MCF 10A (cell line): ENCODE results near the gene ANKIB1. TPM values are rescaled to one million over a fixed set of nuclear protein-coding genes. Genes with fewer than 3 reads are reported as not detected.

Source experiments
- BruUV-seq: library from RNA; stranded (reverse); fragments of 400-500 nt; replicated peaks from 2 replicates; lab custom pipeline; 2021; lab: Mats Ljungman, UMichigan
- CTCF ChIA-PET: fragments of 300-600 bp; sonication (Branson Sonifier 250); formaldehyde crosslinking; extraction: SDS; loops from one replicate; lab custom pipeline; 2021; ENCODE audit warnings: antibody characterized with exemption, inconsistent platforms; lab: Yijun Ruan, JAX
- POLR2A ChIA-PET: fragments of 300-600, 350-650 bp; sonication (Branson Sonifier 250); formaldehyde crosslinking; extraction: SDS; loops from one replicate; lab custom pipeline; 2020; ENCODE audit warnings: antibody characterized with exemption, inconsistent platforms; lab: Yijun Ruan, JAX
- DNase-seq: peaks from one replicate; pipeline ENCODE4 v3.0.0-alpha.2; 2018; ENCODE audit not compliant: unreplicated experiment
- H3K27ac Mint-ChIP-seq: one replicate; pipeline ENCODE4 v1.8.0; 2022; ENCODE audit warnings: mild to moderate bottlenecking, low read depth, mixed read lengths; ENCODE audit not compliant: unreplicated experiment
- H3K27me3 Mint-ChIP-seq: one replicate; pipeline ENCODE4 v1.8.0; 2022; ENCODE audit warnings: mixed read lengths; ENCODE audit not compliant: insufficient read depth, unreplicated experiment
- H3K36me3 Mint-ChIP-seq: one replicate; pipeline ENCODE4 v1.8.0; 2022; ENCODE audit warnings: mild to moderate bottlenecking, moderate library complexity, mixed read lengths; ENCODE audit not compliant: insufficient read depth, unreplicated experiment
- H3K4me1 Mint-ChIP-seq: one replicate; pipeline ENCODE4 v1.8.0; 2022; ENCODE audit warnings: mixed read lengths; ENCODE audit not compliant: insufficient read depth, unreplicated experiment
- H3K4me3 Mint-ChIP-seq: one replicate; pipeline ENCODE4 v1.8.0; 2022; ENCODE audit warnings: mild to moderate bottlenecking, moderate library complexity, mixed read lengths; ENCODE audit not compliant: unreplicated experiment
- H3K9me3 Mint-ChIP-seq: one replicate; pipeline ENCODE4 v1.8.0; 2022; ENCODE audit warnings: mixed read lengths; ENCODE audit not compliant: unreplicated experiment
- CTCF ChIP-seq: fragments of 200-600 bp; IDR thresholded peaks from one replicate; pipeline ENCODE4 v1.8.0; 2022; ENCODE audit warnings: antibody characterized with exemption, mild to moderate bottlenecking; ENCODE audit not compliant: unreplicated experiment
- intact Hi-C: fragments of 100-400 bp; cut with micrococcal nuclease; formaldehyde crosslinking; loops from 2 replicates; pipeline ENCODE4 v1.14.1; 2022
- microRNA-seq: library from miRNA; unstranded; fragments of <30 nt; microRNA quantifications from one replicate; pipeline ENCODE4 v1.2.0, GENCODE V29; 2022
- total RNA-seq: library from RNA; stranded (reverse); gene quantifications from 2 replicates; pipeline ENCODE4 v1.2.3, GENCODE V29; 2022

ANKIB1 gene
- total RNA-seq, 1 experiment from 2014 or later = 33.0 TPM

- no peaks in the 10 kb centered on the region for H3K27me3 Mint-ChIP-seq
- ChIA-PET CTCF (interaction anchor here (0.5 to 3.5 kb wide), 34 partner anchors 10 to 1434 kb away, joined by 3 to 42 read pairs (median 4); partner anchors contain the start of genes ANKIB1, CYP51A1, KRIT1 and MTERF1), POLR2A (interaction anchor here (0.5 to 3.4 kb wide), 29 partner anchors 10 to 1655 kb away, joined by 3 to 84 read pairs (median 3); partner anchors contain the start of genes AKAP9, ANKIB1, CYP51A1 and KRIT1)
- intact Hi-C loops = loop anchor here (1.0 to 5.0 kb wide), 7 partner anchors 23 to 1365 kb away; partner anchors contain the start of genes ANKIB1, KRIT1 and MTERF1
- peak within 1 kb of the TSS; percentile 85 for H3K4me3 Mint-ChIP-seq
- peaks cover 23% of the 10 kb centered on the region for H3K36me3 Mint-ChIP-seq
- peak; percentile 88 for TF ChIP-seq CTCF
- H3K9me3 Mint-ChIP-seq = no peaks in the 10 kb centered on the region
- BruUV-seq = no TSS peak
- no peaks in the 10 kb centered on the region for H3K4me1 Mint-ChIP-seq
- peak; percentile 93 for DNase-seq
- H3K27ac Mint-ChIP-seq = peak within 1 kb of the TSS; percentile 89
Measured at GRCh38 chr7:92447345-92448204, 201.8 kb downstream of the ANKIB1 start, which contains the start of gene GATAD1. TSS of gene GATAD1 (plus strand) at chr7:92447482. CDS start at chr7:92447730, 248 bp downstream.

GRCh38 chr7:92448205-92448747, 202.5 kb downstream of the ANKIB1 start:
- H3K36me3 Mint-ChIP-seq = peaks cover 28% of the 10 kb centered on the region
- peak; percentile 37 for TF ChIP-seq CTCF
- no peaks in the 10 kb centered on the region for H3K27me3 Mint-ChIP-seq
- TSS peak; percentile 30 for BruUV-seq
- peak overlapping the region; percentile 89 for H3K27ac Mint-ChIP-seq
- H3K9me3 Mint-ChIP-seq = no peaks in the 10 kb centered on the region
- DNase-seq = peak; percentile 67
- intact Hi-C loops = loop anchor here (5.0 kb wide), 1 partner anchor 1366 kb away; no protein-coding TSS in a partner anchor
- no peaks in the 10 kb centered on the region for H3K4me1 Mint-ChIP-seq
- CTCF ChIA-PET = interaction anchor here (0.5 to 3.5 kb wide), 22 partner anchors 9 to 1435 kb away, joined by 3 to 42 read pairs (median 4); partner anchors contain the start of genes ANKIB1, KRIT1 and MTERF1
- peak overlapping the region; percentile 85 for H3K4me3 Mint-ChIP-seq
- POLR2A ChIA-PET = interaction anchor here (0.5 to 3.4 kb wide), 22 partner anchors 10 to 1381 kb away, joined by 3 to 84 read pairs (median 4); partner anchors contain the start of genes AKAP9, ANKIB1, CYP51A1 and KRIT1

Small RNA genes within 50 kb of the gene (microRNA-seq; reads per million reads assigned to microRNA genes)
- not detected for gene MIR1285-1

Other genes starting within 250 kb of the ANKIB1 start
- 124 and 148 TPM in 2 replicates for gene CYP51A1, start 111.5 kb upstream of the ANKIB1 start, total RNA-seq
- not detected in 2 replicates for gene LRRD1, start 66.8 kb upstream of the ANKIB1 start, total RNA-seq
- 38.9 and 41.3 TPM in 2 replicates for gene KRIT1, start 60 bp upstream of the ANKIB1 start, total RNA-seq
- 41.2 and 44.2 TPM in 2 replicates for gene GATAD1, start 201.5 kb downstream of the ANKIB1 start, total RNA-seq
- gene ERVW-1, start 232.0 kb downstream of the ANKIB1 start, total RNA-seq = not detected in 2 replicates